ENCODE results near the gene DLL4.

The DLL4 gene

GRCh38 chr15:40926659-40927494, 2.3 kb upstream of the DLL4 start:
- no peak for DNase-seq (ENCODE audit: low read depth, low spot score)

- no peak for DNase-seq (ENCODE audit: low read depth, low spot score)
Measured at GRCh38 chr15:40927495-40927872, 1.7 kb upstream of the DLL4 start.

GRCh38 chr15:40927873-40928806, 1.0 kb upstream of the DLL4 start:
- no peak for DNase-seq (ENCODE audit: low read depth, low spot score)

GRCh38 chr15:40929660-40930429, 705 bp downstream of the DLL4 start:
- DNase-seq (ENCODE audit: low read depth, low spot score): no peak

GRCh38 chr15:40930430-40931299, 1.5 kb downstream of the DLL4 start:
- no peak for DNase-seq (ENCODE audit: low read depth, low spot score)

- no peak for DNase-seq (ENCODE audit: low read depth, low spot score)
Measured at GRCh38 chr15:40931300-40932142, 2.4 kb downstream of the DLL4 start.

- no peak for DNase-seq (ENCODE audit: low read depth, low spot score)
Measured at GRCh38 chr15:40932156-40932555, 3.0 kb downstream of the DLL4 start.

GRCh38 chr15:40932649-40933516, 3.7 kb downstream of the DLL4 start:
- DNase-seq (ENCODE audit: low read depth, low spot score): no peak

- no peak for DNase-seq (ENCODE audit: low read depth, low spot score)
Measured at GRCh38 chr15:40933517-40933902, 4.4 kb downstream of the DLL4 start.

- DNase-seq (ENCODE audit: low read depth, low spot score): no peak
Measured at GRCh38 chr15:40934457-40934856, 5.3 kb downstream of the DLL4 start.

GRCh38 chr15:40936234-40936708, 7.1 kb downstream of the DLL4 start:
- DNase-seq (ENCODE audit: low read depth, low spot score): no peak

- no peak for DNase-seq (ENCODE audit: low read depth, low spot score)
Measured at GRCh38 chr15:40936709-40937666, 7.8 kb downstream of the DLL4 start.

- no peak for DNase-seq (ENCODE audit: low read depth, low spot score)
Measured at GRCh38 chr15:40937762-40938535, 8.8 kb downstream of the DLL4 start.

GRCh38 chr15:40938536-40938870, 9.4 kb downstream of the DLL4 start:
- no peak for DNase-seq (ENCODE audit: low read depth, low spot score)

- DNase-seq (ENCODE audit: low read depth, low spot score): no peak
Measured at GRCh38 chr15:40940296-40940801, 11.2 kb downstream of the DLL4 start.

- DNase-seq (ENCODE audit: low read depth, low spot score): no peak
Measured at GRCh38 chr15:40941068-40941527, 12.0 kb downstream of the DLL4 start.
